CD14-positive monocyte (primary cell): ENCODE measurements around the gene SRRT. TPM values are rescaled to one million over a fixed set of nuclear protein-coding genes. Genes with fewer than 3 reads are reported as not detected.

Source experiments
- DNase-seq, 3 donors: peaks; one replicate each; pipeline ENCODE4 v3.0.0-alpha.2; 2011 to 2022
- H2AFZ ChIP-seq: 2 replicates; pipeline ENCODE4 v1.6.0; 2012; ENCODE audit warnings: mild to moderate bottlenecking, low read depth, low read length, inconsistent platforms; ENCODE audit not compliant: insufficient read depth, poor library complexity, severe bottlenecking
- H3K27ac ChIP-seq, 2 donors: 1 replicate in 1 of 2; 2 replicates in 1 of 2; pipeline ENCODE4 v1.5.1; 2012 to 2013; ENCODE audit warnings: low read length in 2 of 2, control low read depth in 1 of 2, inconsistent platforms in 1 of 2, low read depth in 1 of 2, mild to moderate bottlenecking in 1 of 2
- H3K27me3 ChIP-seq, 2 donors: one replicate each; pipeline versions ENCODE4 v1.6.0 to v1.6.1; 2011 to 2013; ENCODE audit warnings: low read length in 2 of 2; ENCODE audit not compliant: control insufficient read depth in 2 of 2, insufficient read depth in 2 of 2
- H3K36me3 ChIP-seq, 2 donors: replicated peaks in 1 of 2; 1 replicate in 1 of 2; 2 replicates in 1 of 2; pipeline versions ENCODE4 v1.5.1 to v1.6.1; 2012 to 2013; ENCODE audit warnings: low read length in 2 of 2, control low read depth in 1 of 2, inconsistent platforms in 1 of 2, mild to moderate bottlenecking in 1 of 2; ENCODE audit not compliant: insufficient read depth in 2 of 2, control insufficient read depth in 1 of 2
- H3K4me1 ChIP-seq, 2 donors: 1 replicate in 1 of 2; 2 replicates in 1 of 2; pipeline versions ENCODE4 v1.5.1 to v1.6.1; 2012 to 2013; ENCODE audit warnings: low read length in 2 of 2, control low read depth in 1 of 2, inconsistent platforms in 1 of 2, mild to moderate bottlenecking in 1 of 2, moderate library complexity in 1 of 2; ENCODE audit not compliant: insufficient read depth in 2 of 2, control insufficient read depth in 1 of 2
- H3K4me2 ChIP-seq: replicated peaks from 2 replicates; pipeline ENCODE3; 2012; ENCODE audit warnings: low read length, moderate library complexity, mild to moderate bottlenecking; ENCODE audit not compliant: poor library complexity, severe bottlenecking; ENCODE audit errors: extremely low read depth
- H3K4me3 ChIP-seq, 3 experiments: fragments of 200-600 bp in 1 of 3; sonication (generic) in 1 of 3; replicated peaks in 1 of 3; 1 replicate in 2 of 3; 2 replicates in 1 of 3; pipeline ENCODE4 v1.5.1; 2011 to 2013; ENCODE audit warnings: low read length in 3 of 3, mild to moderate bottlenecking in 3 of 3, control low read depth in 2 of 3, low read depth in 2 of 3, inconsistent platforms in 1 of 3, moderate library complexity in 1 of 3
- H3K79me2 ChIP-seq: 2 replicates; pipeline ENCODE4 v1.6.0; 2012; ENCODE audit warnings: mild to moderate bottlenecking, control low read depth, inconsistent platforms, low read length, moderate library complexity; ENCODE audit not compliant: insufficient read depth
- H3K9ac ChIP-seq: 2 replicates; pipeline ENCODE4 v1.6.0; 2017; ENCODE audit warnings: low read length, mild to moderate bottlenecking; ENCODE audit not compliant: insufficient read depth, poor library complexity, severe bottlenecking
- H3K9me3 ChIP-seq, 2 donors: replicated peaks in 1 of 2; 1 replicate in 1 of 2; 2 replicates in 1 of 2; pipeline versions ENCODE4 v1.5.1 to v1.6.1; 2012 to 2013; ENCODE audit warnings: low read length in 2 of 2, control low read depth in 1 of 2; ENCODE audit not compliant: control insufficient read depth in 1 of 2, insufficient read depth in 1 of 2
- H4K20me1 ChIP-seq: 2 replicates; pipeline ENCODE4 v1.6.0; 2012; ENCODE audit warnings: mild to moderate bottlenecking, low read length, control low read depth, moderate library complexity; ENCODE audit not compliant: insufficient read depth
- H3K27ac Mint-ChIP-seq, 7 donors: one replicate each; pipeline ENCODE4 v1.8.0; 2020; ENCODE audit warnings: mild to moderate bottlenecking in 7 of 7, mixed read lengths in 7 of 7, moderate library complexity in 6 of 7, inconsistent platforms in 2 of 7
- H3K27me3 Mint-ChIP-seq, 3 donors: one replicate each; pipeline ENCODE4 v1.8.0; 2021 to 2022; ENCODE audit warnings: low read depth in 3 of 3, mild to moderate bottlenecking in 3 of 3, mixed read lengths in 3 of 3, moderate library complexity in 3 of 3, inconsistent platforms in 1 of 3
- H3K36me3 Mint-ChIP-seq, 2 donors: one replicate each; pipeline ENCODE4 v1.8.0; 2020; ENCODE audit warnings: mixed read lengths in 2 of 2, inconsistent platforms in 1 of 2, mild to moderate bottlenecking in 1 of 2
- H3K4me1 Mint-ChIP-seq: one replicate; pipeline ENCODE4 v1.8.0; 2020; ENCODE audit warnings: mild to moderate bottlenecking, mixed read lengths
- H3K4me3 Mint-ChIP-seq, 2 donors: one replicate each; pipeline ENCODE4 v1.8.0; 2020; ENCODE audit warnings: mild to moderate bottlenecking in 2 of 2, mixed read lengths in 2 of 2, moderate library complexity in 1 of 2
- H3K9me3 Mint-ChIP-seq, 7 donors: one replicate each; pipeline ENCODE4 v1.8.0; 2020 to 2022; ENCODE audit warnings: mixed read lengths in 7 of 7, mild to moderate bottlenecking in 6 of 7, moderate library complexity in 6 of 7, inconsistent platforms in 2 of 7
- WGBS: methylation state at CpG from one replicate; pipeline ENCODE4 v1.1.5; 2013; ENCODE audit warnings: missing lambda C conversion rate; ENCODE audit not compliant: insufficient coverage; 5-methylcytosine and 5-hydroxymethylcytosine counted together
- intact Hi-C, 2 donors: fragments of 100-400 bp; cut with micrococcal nuclease; formaldehyde crosslinking; loops; one replicate each; pipeline versions ENCODE4 v1.15.0 to v1.15.1; 2023
- polyA plus RNA-seq, 3 donors: library from polyadenylated mRNA; depleted of rRNA in 1 of 3; unstranded in 2 of 3; stranded (reverse) in 1 of 3; fragments of 300-500 nt in 2 of 3; fragments of >200 nt in 1 of 3; fragmentation: Illumina TruSeq in 2 of 3; gene quantifications; 1 replicate in 2 of 3; 2 replicates in 1 of 3; pipeline ENCODE4 v1.2.3, GENCODE V29; 2012 to 2021
- TF ChIP-seq, protein P1 (sequence below): fragments of 200-600 bp; IDR thresholded peaks from one replicate; pipeline ENCODE4 v1.8.0; 2022; ENCODE audit warnings: antibody characterized with exemption, mild to moderate bottlenecking

SRRT gene
- polyA plus RNA-seq, 3 donors: 26.9 to 116 (median 29.6) TPM

DNA sequence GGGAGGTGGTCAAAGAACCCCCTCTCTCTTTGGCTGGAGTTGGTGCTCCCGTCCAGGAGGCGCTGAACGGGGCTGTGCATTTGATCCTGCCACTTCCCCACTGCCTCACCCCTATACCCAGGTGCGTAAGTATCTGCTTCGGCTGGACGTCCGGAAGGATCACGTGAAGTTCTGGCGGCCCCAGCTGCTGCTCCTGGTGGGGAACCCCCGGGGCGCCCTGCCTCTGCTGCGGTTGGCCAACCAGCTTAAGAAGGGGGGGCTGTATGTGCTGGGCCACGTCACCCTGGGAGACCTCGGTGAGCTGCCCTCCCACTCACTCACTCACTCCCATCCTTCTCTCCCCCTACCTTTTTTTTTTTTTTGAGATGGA lies 13.3 kb upstream of the SRRT start:
- Mint-ChIP-seq H3K27ac (no peak overlapping the region), H3K4me3 (no peak overlapping the region), H3K4me1 (peaks cover 28% of the 10 kb centered on the region), H3K36me3 (peaks cover 75 to 83% of the 10 kb centered on the region in 2 donors), H3K27me3 (peaks cover 0 to 2% (median 1%) of the 10 kb centered on the region in 3 donors), H3K9me3 (no peaks in the 10 kb centered on the region)
- H3K36me3 ChIP-seq: peaks cover 80 to 87% of the 10 kb centered on the region in 2 donors
- WGBS: 96% methylated on average over 4 of the region's 14 CpGs
- TF ChIP-seq, protein P1, sequence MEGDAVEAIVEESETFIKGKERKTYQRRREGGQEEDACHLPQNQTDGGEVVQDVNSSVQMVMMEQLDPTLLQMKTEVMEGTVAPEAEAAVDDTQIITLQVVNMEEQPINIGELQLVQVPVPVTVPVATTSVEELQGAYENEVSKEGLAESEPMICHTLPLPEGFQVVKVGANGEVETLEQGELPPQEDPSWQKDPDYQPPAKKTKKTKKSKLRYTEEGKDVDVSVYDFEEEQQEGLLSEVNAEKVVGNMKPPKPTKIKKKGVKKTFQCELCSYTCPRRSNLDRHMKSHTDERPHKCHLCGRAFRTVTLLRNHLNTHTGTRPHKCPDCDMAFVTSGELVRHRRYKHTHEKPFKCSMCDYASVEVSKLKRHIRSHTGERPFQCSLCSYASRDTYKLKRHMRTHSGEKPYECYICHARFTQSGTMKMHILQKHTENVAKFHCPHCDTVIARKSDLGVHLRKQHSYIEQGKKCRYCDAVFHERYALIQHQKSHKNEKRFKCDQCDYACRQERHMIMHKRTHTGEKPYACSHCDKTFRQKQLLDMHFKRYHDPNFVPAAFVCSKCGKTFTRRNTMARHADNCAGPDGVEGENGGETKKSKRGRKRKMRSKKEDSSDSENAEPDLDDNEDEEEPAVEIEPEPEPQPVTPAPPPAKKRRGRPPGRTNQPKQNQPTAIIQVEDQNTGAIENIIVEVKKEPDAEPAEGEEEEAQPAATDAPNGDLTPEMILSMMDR: no peak
- DNase-seq: no peak
- no peak overlapping the region for H3K27ac ChIP-seq
- peaks cover 15% of the 10 kb centered on the region in 2 donors for H3K4me1 ChIP-seq
- no peaks in the 10 kb centered on the region for H3K27me3 ChIP-seq
- H3K9ac ChIP-seq: no peak overlapping the region
- H3K79me2 ChIP-seq: peaks cover 43% of the 10 kb centered on the region
- intact Hi-C loops: no loop called here
- no peak overlapping the region for H3K4me3 ChIP-seq
- H3K9me3 ChIP-seq: no peaks in the 10 kb centered on the region
- peaks cover 77% of the 10 kb centered on the region for H4K20me1 ChIP-seq
- H3K4me2 ChIP-seq: no peak overlapping the region
- no peak overlapping the region for H2AFZ ChIP-seq

- Histone ChIP-seq H3K79me2 (peaks cover 27% of the 10 kb centered on the region), H3K4me2 (no peak overlapping the region), H3K9ac (no peak overlapping the region), H4K20me1 (peaks cover 62% of the 10 kb centered on the region), H3K27ac (no peak overlapping the region), H3K9me3 (no peaks in the 10 kb centered on the region), H3K36me3 (peaks cover 66 to 71% of the 10 kb centered on the region in 2 donors), H3K27me3 (no peaks in the 10 kb centered on the region), H3K4me3 (no peak overlapping the region), H3K4me1 (peaks cover 28 to 34% of the 10 kb centered on the region in 2 donors), H2AFZ (no peak overlapping the region)
- peak overlapping the region in 1 of 7 donors; percentile 30 for H3K27ac Mint-ChIP-seq
- peaks cover 37% of the 10 kb centered on the region for H3K4me1 Mint-ChIP-seq
- peaks cover 1 to 4% (median 2%) of the 10 kb centered on the region in 3 donors for H3K27me3 Mint-ChIP-seq
- DNase-seq: no peak
- H3K9me3 Mint-ChIP-seq: no peaks in the 10 kb centered on the region
- WGBS: 13% methylated on average over 4 of the region's 10 CpGs
- H3K36me3 Mint-ChIP-seq: peaks cover 64 to 65% of the 10 kb centered on the region in 2 donors
- no peak overlapping the region for H3K4me3 Mint-ChIP-seq
- intact Hi-C loops: no loop called here
- TF ChIP-seq, protein P1: no peak
Observed at GRCh38 chr7:100863406-100863950, 11.4 kb upstream of the SRRT start.
